Measurements from ENCODE around the gene TIAM2.
"Not testable (repeated sequence)": the region's sequence is repeated elsewhere in the genome, so short reads cannot be mapped to it uniquely, and the experiment has no call there.

Gene TIAM2

DNA sequence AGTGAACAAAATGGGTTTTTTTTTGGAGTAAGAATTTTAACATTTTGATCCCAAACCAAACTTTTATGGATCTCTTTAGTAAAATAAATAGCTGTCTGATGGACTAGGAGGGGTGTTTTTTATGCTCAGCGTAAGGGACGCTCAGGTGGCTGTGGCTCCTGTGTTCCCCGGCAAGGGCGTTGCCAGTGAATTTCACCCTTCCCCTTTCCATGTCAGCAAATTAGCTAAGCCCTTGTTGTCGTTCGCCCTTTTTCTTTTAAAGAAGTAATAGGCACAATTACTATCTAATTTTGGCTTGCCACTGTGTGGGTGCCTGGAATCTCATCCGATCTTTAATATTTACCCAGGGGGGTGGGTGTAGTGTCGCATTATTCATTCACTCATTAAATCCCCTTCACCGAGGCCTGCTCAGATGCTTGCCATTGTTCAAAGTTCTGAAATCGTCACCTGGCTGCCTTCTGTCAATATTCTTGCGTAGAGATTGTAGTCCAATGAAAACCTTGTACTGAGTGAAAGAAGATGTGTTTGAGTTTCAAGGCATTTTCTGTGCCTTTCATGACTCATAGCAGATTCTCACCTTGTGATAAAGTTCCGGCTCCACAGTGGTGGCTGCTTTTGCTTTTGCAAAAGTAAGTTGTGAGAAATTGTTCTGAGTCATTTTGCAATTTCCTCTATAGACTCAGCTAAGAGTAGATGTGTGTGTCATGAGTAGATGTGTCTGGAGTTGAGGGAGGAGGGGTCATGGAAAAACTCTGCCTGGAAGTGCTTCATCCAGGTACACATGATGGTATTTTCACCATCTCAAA, 228.7 kb downstream of the TIAM2 start:
- TF ChIP-seq, protein P1, sequence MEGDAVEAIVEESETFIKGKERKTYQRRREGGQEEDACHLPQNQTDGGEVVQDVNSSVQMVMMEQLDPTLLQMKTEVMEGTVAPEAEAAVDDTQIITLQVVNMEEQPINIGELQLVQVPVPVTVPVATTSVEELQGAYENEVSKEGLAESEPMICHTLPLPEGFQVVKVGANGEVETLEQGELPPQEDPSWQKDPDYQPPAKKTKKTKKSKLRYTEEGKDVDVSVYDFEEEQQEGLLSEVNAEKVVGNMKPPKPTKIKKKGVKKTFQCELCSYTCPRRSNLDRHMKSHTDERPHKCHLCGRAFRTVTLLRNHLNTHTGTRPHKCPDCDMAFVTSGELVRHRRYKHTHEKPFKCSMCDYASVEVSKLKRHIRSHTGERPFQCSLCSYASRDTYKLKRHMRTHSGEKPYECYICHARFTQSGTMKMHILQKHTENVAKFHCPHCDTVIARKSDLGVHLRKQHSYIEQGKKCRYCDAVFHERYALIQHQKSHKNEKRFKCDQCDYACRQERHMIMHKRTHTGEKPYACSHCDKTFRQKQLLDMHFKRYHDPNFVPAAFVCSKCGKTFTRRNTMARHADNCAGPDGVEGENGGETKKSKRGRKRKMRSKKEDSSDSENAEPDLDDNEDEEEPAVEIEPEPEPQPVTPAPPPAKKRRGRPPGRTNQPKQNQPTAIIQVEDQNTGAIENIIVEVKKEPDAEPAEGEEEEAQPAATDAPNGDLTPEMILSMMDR (IDR thresholded peaks at IDR 0.05; ENCODE audit: low read depth, low read length) = no peak

DNA sequence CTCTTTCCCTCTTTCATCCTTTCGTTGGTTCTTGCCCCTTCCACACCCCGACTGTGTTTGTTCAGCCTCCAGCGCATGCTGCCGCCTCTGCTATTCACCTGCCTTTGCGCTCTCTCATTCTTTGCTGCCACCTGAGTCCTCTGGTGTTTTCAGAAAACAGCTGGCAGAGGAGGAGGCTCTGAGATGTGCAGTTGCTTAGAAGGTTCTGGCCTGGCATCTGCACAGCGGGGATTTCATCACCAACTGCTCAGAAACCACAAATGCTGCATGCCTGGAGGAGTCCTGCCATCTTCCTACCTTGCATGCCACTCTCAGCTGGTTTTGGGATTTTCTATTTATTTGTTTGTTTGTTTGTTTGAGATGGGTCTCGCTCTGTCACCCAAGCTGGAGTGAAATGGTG, 229.5 kb downstream of the TIAM2 start:
- no peak overlapping the region for H3K4me3 ChIP-seq (ENCODE audit: low read depth, low read length)
- TF ChIP-seq, protein P1 (IDR thresholded peaks at IDR 0.05; ENCODE audit: low read depth, low read length) = no peak

More for the DNA sequence above, 228.7 kb downstream of the TIAM2 start:
- no peak overlapping the region for H3K4me3 ChIP-seq (ENCODE audit: low read depth, low read length)

DNA sequence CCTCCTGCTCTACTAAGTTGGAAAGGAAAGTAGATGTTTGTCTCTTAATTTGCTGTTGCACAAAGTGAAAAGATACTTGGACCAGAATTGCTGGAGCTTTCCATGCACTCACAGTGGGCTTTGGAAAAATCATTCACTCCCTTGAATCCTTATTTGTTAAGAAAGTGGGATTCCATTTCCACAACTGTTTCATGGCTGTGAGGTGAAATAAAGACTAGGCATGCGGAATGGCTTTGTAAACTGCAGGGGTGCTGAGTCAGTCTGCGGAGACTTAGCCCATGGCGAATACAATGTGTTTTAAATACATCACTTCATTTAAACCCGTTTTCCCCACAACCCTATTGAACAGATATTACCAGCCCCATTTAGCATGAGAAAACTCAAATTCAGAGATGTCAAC, 231.9 kb downstream of the TIAM2 start:
- H3K4me3 ChIP-seq (ENCODE audit: low read depth, low read length) = no peak overlapping the region

DNA sequence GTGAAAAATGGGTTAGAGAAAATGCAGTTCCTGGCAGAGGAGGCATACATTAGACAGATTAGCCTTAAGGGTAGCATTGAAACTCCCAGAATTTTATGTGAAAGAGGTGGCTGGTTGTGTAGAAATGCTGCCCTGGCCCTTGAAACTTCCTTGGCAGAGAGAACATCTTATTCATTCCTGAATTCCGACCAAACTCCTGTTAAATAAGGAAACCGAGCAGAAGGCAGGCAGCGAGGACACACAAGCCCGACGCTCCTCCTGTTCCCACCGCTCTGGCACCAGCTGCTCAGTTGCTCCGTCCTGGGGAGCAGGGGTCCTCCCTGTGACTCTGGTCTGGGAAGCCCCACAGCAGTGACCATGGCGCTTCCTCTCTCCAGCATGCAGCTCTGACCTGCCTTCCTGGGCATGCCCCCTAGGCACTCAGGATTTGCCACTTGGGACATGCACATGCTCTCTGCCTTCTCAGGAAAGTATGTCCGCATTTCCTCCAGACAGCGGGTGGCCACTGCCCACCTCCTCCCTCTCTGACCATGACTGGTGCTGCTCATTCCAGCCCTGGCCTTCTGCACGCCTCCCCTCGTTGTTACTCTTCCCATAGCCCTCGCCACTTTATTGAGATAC, 233.5 kb downstream of the TIAM2 start:
- TF ChIP-seq, protein P1 (IDR thresholded peaks at IDR 0.05; ENCODE audit: low read depth, low read length) = no peak
- H3K4me3 ChIP-seq (ENCODE audit: low read depth, low read length) = no peak overlapping the region

More for the DNA sequence above, 231.9 kb downstream of the TIAM2 start:
- TF ChIP-seq, protein P1 (IDR thresholded peaks at IDR 0.05; ENCODE audit: low read depth, low read length) = no peak

DNA sequence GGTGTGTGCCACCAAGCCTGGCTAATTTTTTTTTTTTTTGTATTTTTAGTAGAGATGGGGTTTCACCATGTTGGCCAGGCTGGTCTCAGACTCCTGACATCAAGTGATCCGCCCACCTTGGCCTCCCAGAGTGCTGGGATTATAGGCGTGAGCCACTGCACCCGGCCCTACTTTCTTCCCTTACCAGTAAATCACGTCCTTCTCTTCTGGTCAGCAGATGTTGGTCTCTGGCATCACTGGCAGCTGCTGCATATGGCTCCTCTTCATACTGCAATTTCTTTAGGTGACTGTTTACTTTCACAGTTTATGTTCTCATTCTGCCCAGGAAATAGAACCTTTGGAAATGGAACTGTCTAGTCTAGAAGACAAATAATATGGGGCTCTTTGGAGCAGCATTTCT, 235.9 kb downstream of the TIAM2 start:
- H3K4me3 ChIP-seq (ENCODE audit: low read depth, low read length) = not testable (repeated sequence)

DNA sequence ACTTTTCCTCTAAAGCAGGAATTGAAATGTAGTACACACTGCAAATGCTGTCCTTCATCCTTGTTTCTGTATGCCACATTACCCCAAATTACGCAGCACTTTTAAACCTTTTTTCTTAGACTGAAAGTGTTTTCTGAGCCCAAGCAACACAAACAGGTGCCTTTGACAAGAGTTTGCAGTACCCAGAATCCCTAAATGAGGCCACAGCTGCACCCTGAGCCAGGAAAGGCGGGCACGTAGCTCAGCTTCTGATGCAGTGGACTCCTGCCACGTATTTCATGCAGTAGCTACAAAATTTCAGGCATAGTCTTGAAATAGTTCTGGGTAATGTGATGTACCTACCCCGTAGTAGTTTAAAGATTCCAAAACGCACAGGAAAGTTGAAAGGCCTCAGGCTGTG, 237.7 kb downstream of the TIAM2 start:
- TF ChIP-seq, protein P1 (IDR thresholded peaks at IDR 0.05; ENCODE audit: low read depth, low read length) = no peak
- H3K4me3 ChIP-seq (ENCODE audit: low read depth, low read length) = no peak overlapping the region

DNA sequence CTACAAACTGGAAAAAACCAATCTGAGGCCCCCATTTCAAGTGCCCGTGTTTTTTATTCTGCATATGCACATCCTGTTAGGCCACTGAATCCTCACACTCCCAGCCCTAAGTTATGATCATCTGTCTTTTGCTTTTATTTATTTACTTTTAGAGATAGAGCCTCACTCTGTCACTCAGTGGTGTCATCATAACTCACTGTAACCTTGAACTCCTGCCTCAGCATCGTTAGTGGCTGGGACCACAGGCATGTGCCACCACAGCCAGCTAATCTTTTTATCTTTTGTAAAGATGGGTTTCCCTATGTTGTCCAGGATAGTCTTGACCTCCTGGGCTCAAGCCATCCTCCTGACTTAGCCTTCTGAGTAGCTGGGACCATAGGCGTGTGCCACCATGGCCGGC, 239.1 kb downstream of the TIAM2 start:
- no peak overlapping the region for H3K4me3 ChIP-seq (ENCODE audit: low read depth, low read length)
- TF ChIP-seq, protein P1 (IDR thresholded peaks at IDR 0.05; ENCODE audit: low read depth, low read length) = no peak

All from WI38 (cell line).